Stimulated activated CD4-positive, alpha-beta T cell treated with anti-CD3 and anti-CD28 coated beads, Interleukin-12 subunit alpha, Interleukin-12 subunit beta, amount 100 ng/mL, for 48 hours (primary cell): ENCODE data around the gene RERE.

Source experiments
- DNase-seq, 3 donors: peaks; one replicate each; pipeline ENCODE4 v3.0.0-alpha.2; 2020; ENCODE audit warnings: low read depth in 2 of 3, low spot score in 1 of 3

Gene RERE

GRCh38 chr1:8371372-8371991, 446.0 kb downstream of the RERE start:
- no peak for DNase-seq

GRCh38 chr1:8370905-8371315, 446.5 kb downstream of the RERE start:
- no peak for DNase-seq

GRCh38 chr1:8370046-8370881, 447.2 kb downstream of the RERE start:
- no peak for DNase-seq

- no peak for DNase-seq
Measured at GRCh38 chr1:8368956-8369639, 448.3 kb downstream of the RERE start.

GRCh38 chr1:8367571-8368194, 449.8 kb downstream of the RERE start:
- no peak for DNase-seq

GRCh38 chr1:8365661-8366362, 451.6 kb downstream of the RERE start:
- DNase-seq = no peak

- DNase-seq = no peak
Measured at GRCh38 chr1:8364528-8365442, 452.7 kb downstream of the RERE start.

GRCh38 chr1:8363767-8364301, 453.6 kb downstream of the RERE start:
- DNase-seq = no peak

- DNase-seq = no peak
Measured at GRCh38 chr1:8363186-8363766, 454.2 kb downstream of the RERE start.

GRCh38 chr1:8362701-8363101, 454.7 kb downstream of the RERE start:
- DNase-seq = no peak

- DNase-seq = no peak
Measured at GRCh38 chr1:8361198-8361849, 456.1 kb downstream of the RERE start.

- DNase-seq = no peak
Measured at GRCh38 chr1:8360493-8361197, 456.8 kb downstream of the RERE start.

- no peak for DNase-seq
Measured at GRCh38 chr1:8359617-8360481, 457.6 kb downstream of the RERE start.

GRCh38 chr1:8358897-8359616, 458.4 kb downstream of the RERE start:
- no peak for DNase-seq

GRCh38 chr1:8358241-8358896, 459.1 kb downstream of the RERE start:
- DNase-seq = no peak
